Ovary (tissue), 9 donors: Measurements from ENCODE around the gene SLC30A5. TPM values are rescaled to one million over a fixed set of nuclear protein-coding genes. Genes with fewer than 3 reads are reported as not detected.
"Not testable (repeated sequence)": the region's sequence is repeated elsewhere in the genome, so short reads cannot be mapped to it uniquely, and the experiment has no call there.

ENCODE experiments used
- DNase-seq, 5 donors: peaks; one replicate each; pipeline ENCODE4 v3.0.0-alpha.2; 2019 to 2020
- H3K27ac ChIP-seq, 2 donors: fragments of 200-600 bp; one replicate each; pipeline versions ENCODE4 v1.5.1 to v1.8.0; 2019 to 2022
- H3K27me3 ChIP-seq: fragments of 200-600 bp; one replicate; pipeline ENCODE4 v1.8.0; 2022
- H3K36me3 ChIP-seq: fragments of 200-600 bp; sonication (generic); one replicate; pipeline ENCODE4 v1.5.1; 2019
- H3K4me1 ChIP-seq: one replicate; pipeline ENCODE4 v1.8.1; 2013; ENCODE audit warnings: mild to moderate bottlenecking, moderate library complexity; ENCODE audit not compliant: insufficient read depth
- H3K4me3 ChIP-seq: fragments of 200-600 bp; sonication (generic); one replicate; pipeline ENCODE4 v1.5.1; 2017
- H3K9me3 ChIP-seq, 2 donors: fragments of 200-600 bp in 1 of 2; sonication (generic) in 1 of 2; one replicate each; pipeline versions ENCODE4 v1.5.1 to v1.8.1; 2013 to 2019; ENCODE audit warnings: mild to moderate bottlenecking in 1 of 2, moderate library complexity in 1 of 2
- EP300 ChIP-seq: sonication (generic); formaldehyde crosslinking; IDR thresholded peaks from one replicate; pipeline ENCODE4 v1.6.1; 2017; ENCODE audit warnings: antibody characterized with exemption
- POLR2A ChIP-seq: fragments of 450-650 bp; IDR thresholded peaks from one replicate; pipeline ENCODE4 v1.6.1; 2017; ENCODE audit warnings: antibody characterized with exemption, mild to moderate bottlenecking, moderate library complexity
- WGBS, 3 donors: extraction: QIAGEN DNeasy Blood & Tissue Kit in 1 of 3; methylation state at CpG; one replicate each; pipeline versions ENCODE4 v1.1.5 to v1.1.7; 2013 to 2017; 5-methylcytosine and 5-hydroxymethylcytosine counted together
- intact Hi-C, 4 donors: fragments of 100-400 bp; cut with DNase I; formaldehyde crosslinking; loops; one replicate each; pipeline versions ENCODE4 v1.11.0 to v1.15.1; 2022 to 2023
- polyA plus RNA-seq, 2 donors: library from polyadenylated mRNA; stranded (reverse); fragments of 200-250 nt in 1 of 2; fragments of 350-450 nt in 1 of 2; fragmentation: Illumina TruSeq in 1 of 2; extraction: RNeasy Lipid Tissue Mini Kit (QIAGEN cat#74804) in 1 of 2; gene quantifications; one replicate each; pipeline ENCODE4 v1.2.3, GENCODE V29; 2013 to 2014
- total RNA-seq, 7 donors: library from RNA; depleted of rRNA in 2 of 7; stranded (reverse); fragments of >200 nt in 2 of 7; fragmentation: NEBNext Ultra II Directional in 3 of 7; extraction: Animal tissue kit (Norgen Biotek cat#: 25700) in 3 of 7; gene quantifications; one replicate each; pipeline versions ENCODE4 v1.1.0 to v1.2.4, GENCODE V29; 2016 to 2023
- TF ChIP-seq, protein P1 (sequence below), 3 donors: fragments of 450-650 bp in 2 of 3; fragments of 200-600 bp in 1 of 3; IDR thresholded peaks; one replicate each; pipeline versions ENCODE4 v1.5.1 to v1.8.0; 2016 to 2022; ENCODE audit warnings: antibody characterized with exemption in 3 of 3, mild to moderate bottlenecking in 1 of 3
- donor health status: DM: no; HTN: no; CAD: no; lungs with moderate emphysema.
- donor health status: DM: no; HTN: no; CAD: no.
- donor health status: Bipolar disorder and iron deficiency.
- donor health status: DM: yes; HTN: yes; CAD: no.
- donor health status: DM: no; HTN: no; CAD: no.
- donor health status: DM: yes; HTN: yes; CAD: no.

Gene SLC30A5
- total and polyA plus RNA-seq, 9 donors = 25.6 to 61.5 (median 46.2) TPM

DNA sequence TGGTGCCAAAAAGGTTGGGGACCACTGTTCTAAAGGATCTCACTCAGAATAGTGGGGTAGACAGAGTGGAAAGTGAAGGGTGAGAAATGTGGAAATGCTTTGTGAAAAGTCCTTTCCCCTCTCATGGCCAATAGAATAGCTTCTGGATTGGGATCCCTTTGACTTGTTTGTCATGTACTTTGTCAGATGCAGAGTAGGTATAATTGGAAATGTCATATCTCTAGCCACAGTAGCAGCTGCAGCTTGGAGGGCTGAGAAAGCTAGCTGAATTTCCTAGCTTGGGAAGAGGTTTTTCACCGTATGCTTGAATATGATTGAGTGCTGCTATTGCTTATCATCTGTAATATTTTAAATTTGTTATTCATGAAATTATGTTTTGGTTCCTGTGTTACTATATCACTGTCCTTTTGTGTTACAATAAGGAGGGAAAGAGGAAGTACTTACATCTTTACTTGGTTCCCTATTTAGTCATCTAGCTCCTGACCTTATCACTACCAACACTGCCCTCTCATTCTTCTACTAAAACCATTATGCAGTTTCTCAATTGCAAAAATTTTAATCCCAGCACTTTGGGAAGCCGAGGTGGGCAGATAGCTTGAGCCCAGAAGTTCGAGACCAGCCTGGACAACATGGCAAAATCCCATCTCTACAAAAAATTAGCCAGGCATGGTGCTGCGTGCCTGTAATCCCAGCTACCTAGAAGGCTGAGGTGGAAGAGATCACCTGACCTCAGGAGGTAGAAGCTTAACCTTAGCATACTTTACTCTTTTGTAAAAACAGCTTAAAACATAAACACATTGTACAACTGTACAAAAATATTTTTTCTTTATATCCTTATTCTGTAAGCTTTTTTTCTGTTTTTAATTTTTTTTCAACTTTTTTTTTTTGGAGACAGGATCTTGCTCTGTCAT lies 12.4 kb downstream of the SLC30A5 start:
- H3K4me1 ChIP-seq = no peaks in the 10 kb centered on the region
- peaks cover 2% of the 10 kb centered on the region for H3K36me3 ChIP-seq
- 87 to 89% (median 89%) methylated on average over 4 of the region's 4 CpGs for WGBS, 3 donors
- H3K4me3 ChIP-seq = no peak overlapping the region
- no peaks in the 10 kb centered on the region for H3K27me3 ChIP-seq
- no peak overlapping the region for H3K27ac ChIP-seq
- DNase-seq = no peak
- no peaks in the 10 kb centered on the region for H3K9me3 ChIP-seq
- TF ChIP-seq EP300 (no peak), POLR2A (no peak)
- TF ChIP-seq, protein P1, sequence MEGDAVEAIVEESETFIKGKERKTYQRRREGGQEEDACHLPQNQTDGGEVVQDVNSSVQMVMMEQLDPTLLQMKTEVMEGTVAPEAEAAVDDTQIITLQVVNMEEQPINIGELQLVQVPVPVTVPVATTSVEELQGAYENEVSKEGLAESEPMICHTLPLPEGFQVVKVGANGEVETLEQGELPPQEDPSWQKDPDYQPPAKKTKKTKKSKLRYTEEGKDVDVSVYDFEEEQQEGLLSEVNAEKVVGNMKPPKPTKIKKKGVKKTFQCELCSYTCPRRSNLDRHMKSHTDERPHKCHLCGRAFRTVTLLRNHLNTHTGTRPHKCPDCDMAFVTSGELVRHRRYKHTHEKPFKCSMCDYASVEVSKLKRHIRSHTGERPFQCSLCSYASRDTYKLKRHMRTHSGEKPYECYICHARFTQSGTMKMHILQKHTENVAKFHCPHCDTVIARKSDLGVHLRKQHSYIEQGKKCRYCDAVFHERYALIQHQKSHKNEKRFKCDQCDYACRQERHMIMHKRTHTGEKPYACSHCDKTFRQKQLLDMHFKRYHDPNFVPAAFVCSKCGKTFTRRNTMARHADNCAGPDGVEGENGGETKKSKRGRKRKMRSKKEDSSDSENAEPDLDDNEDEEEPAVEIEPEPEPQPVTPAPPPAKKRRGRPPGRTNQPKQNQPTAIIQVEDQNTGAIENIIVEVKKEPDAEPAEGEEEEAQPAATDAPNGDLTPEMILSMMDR (IDR thresholded peaks at IDR 0.05) = no peak
- intact Hi-C loops = no loop called here

DNA sequence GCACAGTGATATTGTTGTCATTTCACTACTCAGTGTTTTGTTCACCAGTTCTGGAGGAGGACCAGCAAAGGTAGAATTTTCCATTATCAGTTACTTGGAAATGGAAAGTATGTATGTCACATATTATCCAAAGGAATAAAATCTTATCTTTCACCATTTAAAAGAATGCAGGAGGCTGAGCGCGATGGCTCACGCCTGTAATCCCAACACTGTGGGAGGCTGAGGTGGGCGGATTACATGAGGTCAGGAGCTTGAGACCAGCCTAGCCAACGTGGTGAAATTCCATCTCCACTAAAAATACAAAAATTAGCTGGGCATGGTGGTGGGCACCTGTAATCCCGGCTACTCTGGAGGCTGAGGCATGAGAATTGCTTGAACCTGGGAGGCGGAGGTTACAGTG lies 14.6 kb downstream of the SLC30A5 start:
- H3K4me1 ChIP-seq, H3K27me3 ChIP-seq, H3K9me3 ChIP-seq, DNase-seq, H3K27ac ChIP-seq, H3K4me3 ChIP-seq, intact Hi-C loops, H3K36me3 ChIP-seq: not testable (repeated sequence)
- WGBS, 3 donors = 92 to 97% (median 92%) methylated on average over 7 of the region's 7 CpGs

DNA sequence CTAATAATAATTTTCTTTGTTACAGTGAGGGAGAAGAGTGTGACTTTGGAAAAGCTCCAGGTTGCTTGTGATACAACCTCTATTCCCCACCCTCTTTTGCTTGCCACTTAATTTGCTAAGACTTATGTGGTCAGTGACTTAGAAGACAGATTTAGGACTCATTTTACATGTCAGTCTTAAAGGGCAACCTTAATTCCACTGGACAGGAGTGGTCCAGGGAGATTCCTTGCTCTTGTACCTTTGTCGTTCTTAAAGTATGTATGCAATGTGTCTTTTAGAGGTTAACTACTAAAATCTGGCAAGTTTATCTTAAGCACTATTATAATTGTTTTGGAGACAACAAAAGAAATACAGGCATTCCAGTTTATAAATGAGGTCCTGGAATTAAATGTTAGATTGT lies 20.0 kb downstream of the SLC30A5 start:
- Histone ChIP-seq H3K4me3 (no peak overlapping the region), H3K4me1 (no peaks in the 10 kb centered on the region), H3K36me3 (peaks cover 2% of the 10 kb centered on the region), H3K9me3 (no peaks in the 10 kb centered on the region), H3K27me3 (no peaks in the 10 kb centered on the region), H3K27ac (no peak overlapping the region)
- no peak for DNase-seq
- TF ChIP-seq POLR2A = no peak
- TF ChIP-seq, protein P1 (IDR thresholded peaks at IDR 0.05) = no peak
- TF ChIP-seq EP300 = no peak
- 68 to 87% (median 86%) methylated on average over 1 of the region's 1 CpG for WGBS, 3 donors
- intact Hi-C loops = no loop called here

DNA sequence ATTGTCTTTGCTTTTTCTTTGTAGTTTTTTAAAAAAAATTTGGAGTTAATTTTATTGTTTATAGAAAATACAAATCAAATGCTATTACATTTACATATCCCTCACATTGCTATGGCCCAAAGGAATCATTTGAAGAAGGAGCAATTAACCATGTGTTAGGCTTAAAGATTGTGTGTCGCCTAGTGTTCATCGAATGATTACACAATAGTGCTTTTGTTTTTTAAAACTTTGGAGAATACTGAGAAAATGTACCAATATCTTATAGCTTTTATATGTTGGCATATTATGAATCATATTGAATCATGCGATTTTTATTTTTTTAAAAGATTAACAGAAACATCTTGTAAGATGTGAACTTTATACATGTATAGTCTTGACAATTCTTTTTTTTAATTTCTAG lies 21.7 kb downstream of the SLC30A5 start:
- Histone ChIP-seq H3K9me3 (no peaks in the 10 kb centered on the region), H3K4me1 (no peaks in the 10 kb centered on the region), H3K36me3 (no peaks in the 10 kb centered on the region), H3K27me3 (no peaks in the 10 kb centered on the region), H3K27ac (no peak overlapping the region), H3K4me3 (no peak overlapping the region)
- TF ChIP-seq, protein P1 (IDR thresholded peaks at IDR 0.05) = no peak
- no peak for TF ChIP-seq EP300
- 94 to 96% (median 96%) methylated on average over 3 of the region's 3 CpGs for WGBS, 3 donors
- DNase-seq = no peak
- intact Hi-C loops = no loop called here

DNA sequence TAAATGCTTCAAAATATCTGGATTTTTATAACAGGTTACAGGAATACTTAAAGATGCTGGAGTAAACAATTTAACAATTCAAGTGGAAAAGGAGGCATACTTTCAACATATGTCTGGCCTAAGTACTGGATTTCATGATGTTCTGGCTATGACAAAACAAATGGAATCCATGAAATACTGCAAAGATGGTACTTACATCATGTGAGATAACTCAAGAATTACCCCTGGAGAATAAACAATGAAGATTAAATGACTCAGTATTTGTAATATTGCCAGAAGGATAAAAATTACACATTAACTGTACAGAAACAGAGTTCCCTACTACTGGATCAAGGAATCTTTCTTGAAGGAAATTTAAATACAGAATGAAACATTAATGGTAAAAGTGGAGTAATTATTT lies 35.6 kb downstream of the SLC30A5 start:
- no peak for TF ChIP-seq EP300
- TF ChIP-seq POLR2A = no peak
- TF ChIP-seq, protein P1 (IDR thresholded peaks at IDR 0.05) = no peak
- intact Hi-C loops = no loop called here
- Histone ChIP-seq H3K27ac (no peak overlapping the region), H3K36me3 (no peaks in the 10 kb centered on the region), H3K27me3 (peaks cover 2% of the 10 kb centered on the region), H3K4me1 (no peaks in the 10 kb centered on the region), H3K4me3 (no peak overlapping the region), H3K9me3 (no peaks in the 10 kb centered on the region)
- DNase-seq = no peak
